Dermis microvascular lymphatic vessel endothelial cell (primary cell): ENCODE measurements around the gene CCDC187. TPM values are rescaled to one million over a fixed set of nuclear protein-coding genes. Genes with fewer than 3 reads are reported as not detected.

Experiments
- DNase-seq, 2 donors: peaks; one replicate each; pipeline versions ENCODE4 v3.0.0 to v3.0.0-alpha.2; 2010; ENCODE audit warnings: low read depth in 2 of 2
- total RNA-seq: library from RNA; depleted of rRNA; stranded (reverse); fragments of >200 nt; gene quantifications from 2 replicates; pipeline ENCODE4 v1.2.1, GENCODE V29; 2014

Gene CCDC187
- total RNA-seq, 1 donor from 2014 or later = not detected

DNA sequence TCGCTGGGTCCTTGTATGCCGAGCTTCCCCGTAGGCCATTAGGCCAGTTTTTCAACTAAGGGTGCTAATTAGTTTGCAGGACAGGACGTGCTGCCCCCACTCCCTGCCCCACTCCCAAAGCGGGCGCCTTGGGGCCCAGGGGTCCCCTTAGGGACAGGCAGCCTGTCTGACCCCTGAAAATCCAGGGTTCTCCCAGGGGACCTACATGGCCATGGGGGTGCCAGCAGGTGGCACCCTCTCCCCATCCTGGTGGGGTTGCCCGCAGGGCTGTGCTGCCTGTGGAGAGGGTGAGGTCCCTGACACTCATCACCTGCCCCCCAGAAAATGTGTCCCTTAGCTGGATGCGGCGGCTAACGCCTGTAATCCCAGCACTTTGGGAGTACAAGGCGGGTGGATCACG, 8.5 kb upstream of the CCDC187 start:
- peak; percentile 20 to 54 for DNase-seq

DNA sequence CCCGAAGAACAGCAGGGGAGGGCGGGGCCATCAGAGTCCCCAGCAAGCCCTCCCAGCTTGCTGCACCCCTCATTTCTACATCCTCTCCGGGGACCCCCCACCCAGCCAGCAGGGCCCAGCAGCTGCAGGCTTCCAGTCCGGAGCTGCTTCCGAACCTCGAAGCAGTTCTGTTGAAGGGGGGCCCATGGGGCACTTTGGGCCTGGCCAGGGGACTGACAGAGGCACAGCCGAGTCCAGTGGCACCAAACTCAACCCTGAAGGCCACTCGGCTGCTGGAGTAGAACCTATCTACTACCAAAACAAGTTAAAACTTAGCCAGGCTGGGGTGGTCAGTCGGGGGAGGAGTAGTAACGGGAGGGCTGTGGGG, 8.1 kb upstream of the CCDC187 start:
- no peak for DNase-seq

DNA sequence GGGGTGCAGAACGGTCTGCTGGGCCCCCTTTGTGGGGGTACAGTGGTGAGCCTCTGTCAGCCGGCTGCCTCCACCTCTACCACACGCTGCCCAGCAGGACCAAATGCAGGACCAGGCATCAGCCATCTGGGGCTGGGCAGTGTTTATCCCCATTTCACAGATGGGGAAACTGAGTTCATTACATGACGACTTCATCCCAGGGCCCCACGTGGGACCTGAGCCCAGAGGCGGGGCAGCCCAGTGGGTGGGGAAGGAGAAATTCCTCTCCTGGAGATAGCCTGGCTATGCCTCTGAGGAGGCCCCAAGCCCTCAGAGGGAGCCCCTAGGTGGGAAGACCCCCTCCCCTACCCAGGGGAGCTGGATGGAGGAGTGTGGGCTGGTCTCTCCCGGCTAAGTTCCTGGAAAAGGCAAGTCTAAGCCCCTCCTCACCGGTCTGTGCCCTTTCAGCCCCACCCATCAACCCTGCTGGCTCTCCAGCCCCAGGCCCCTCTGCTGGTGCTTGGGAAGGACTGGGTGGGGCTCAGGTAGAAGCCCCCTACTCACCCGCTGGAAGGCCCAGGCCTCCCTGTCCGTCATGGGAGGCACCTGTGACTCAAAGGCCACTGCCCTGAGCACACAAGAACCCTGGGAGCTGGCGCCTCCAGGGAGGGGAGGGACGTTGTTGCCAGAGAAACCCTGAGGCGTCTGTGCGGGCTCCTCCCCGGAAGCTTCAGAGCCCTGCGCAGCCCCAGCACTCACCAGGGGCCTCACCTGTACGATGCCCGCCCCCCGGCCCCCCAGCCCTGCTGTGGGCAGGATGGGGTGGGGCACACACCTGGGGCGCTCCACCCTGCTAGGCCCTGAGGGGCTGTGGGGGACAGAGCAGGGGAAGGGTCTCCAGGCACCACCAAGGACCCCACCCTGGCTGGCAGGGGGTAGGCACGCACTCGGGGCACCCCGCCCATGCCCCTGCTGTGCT, 7.4 kb upstream of the CCDC187 start:
- no peak for DNase-seq

DNA sequence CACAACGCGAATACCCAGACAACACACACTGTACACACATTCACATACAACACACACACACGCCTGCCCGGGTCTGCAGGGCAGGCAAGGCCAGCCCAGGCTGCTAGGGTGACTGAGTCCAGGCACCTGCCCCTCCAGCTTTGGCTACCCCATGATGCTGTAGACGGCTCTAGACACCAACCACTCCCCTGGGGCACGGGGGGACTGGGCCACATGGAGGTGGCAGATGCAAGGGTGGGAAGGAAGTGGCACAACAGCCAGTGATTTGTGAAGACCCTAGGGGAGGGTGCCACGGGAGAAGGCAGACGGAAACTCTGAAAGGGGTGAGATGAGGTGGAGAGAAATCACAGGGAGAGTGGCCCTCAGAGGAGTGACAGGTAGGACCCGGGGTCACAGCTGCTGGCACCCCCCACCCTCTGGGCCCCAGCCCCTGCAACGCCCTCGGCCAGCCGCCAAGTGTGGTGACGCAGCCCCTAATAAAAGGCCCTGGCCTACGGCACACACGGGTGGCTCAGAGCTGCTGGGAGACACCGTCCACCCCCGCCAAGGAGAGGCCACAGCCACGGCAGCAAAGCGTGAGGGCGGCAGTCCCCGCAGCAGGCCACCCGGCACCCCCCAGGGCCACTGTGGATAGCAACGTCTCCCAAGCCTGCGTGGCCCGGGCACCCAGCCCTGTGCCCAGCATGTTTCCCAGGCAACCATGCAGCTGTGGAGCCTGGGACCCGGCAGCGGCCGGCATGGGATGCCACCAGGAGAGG, 6.6 kb upstream of the CCDC187 start:
- DNase-seq = no peak

DNA sequence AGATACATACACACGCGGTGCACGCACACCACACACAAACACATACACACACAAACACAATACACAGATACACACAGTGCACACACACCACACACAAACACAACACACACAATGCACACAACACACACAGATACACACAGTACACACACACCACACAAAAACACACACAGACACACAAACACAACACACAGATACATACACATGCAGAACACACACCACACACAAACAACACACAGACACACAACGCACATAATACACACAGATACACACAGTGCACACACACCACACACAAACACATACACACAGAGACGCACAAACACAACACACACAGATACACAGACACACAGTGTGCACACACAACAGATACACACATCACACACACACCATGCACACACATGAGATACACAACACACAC, 5.9 kb upstream of the CCDC187 start:
- DNase-seq = no peak

DNA sequence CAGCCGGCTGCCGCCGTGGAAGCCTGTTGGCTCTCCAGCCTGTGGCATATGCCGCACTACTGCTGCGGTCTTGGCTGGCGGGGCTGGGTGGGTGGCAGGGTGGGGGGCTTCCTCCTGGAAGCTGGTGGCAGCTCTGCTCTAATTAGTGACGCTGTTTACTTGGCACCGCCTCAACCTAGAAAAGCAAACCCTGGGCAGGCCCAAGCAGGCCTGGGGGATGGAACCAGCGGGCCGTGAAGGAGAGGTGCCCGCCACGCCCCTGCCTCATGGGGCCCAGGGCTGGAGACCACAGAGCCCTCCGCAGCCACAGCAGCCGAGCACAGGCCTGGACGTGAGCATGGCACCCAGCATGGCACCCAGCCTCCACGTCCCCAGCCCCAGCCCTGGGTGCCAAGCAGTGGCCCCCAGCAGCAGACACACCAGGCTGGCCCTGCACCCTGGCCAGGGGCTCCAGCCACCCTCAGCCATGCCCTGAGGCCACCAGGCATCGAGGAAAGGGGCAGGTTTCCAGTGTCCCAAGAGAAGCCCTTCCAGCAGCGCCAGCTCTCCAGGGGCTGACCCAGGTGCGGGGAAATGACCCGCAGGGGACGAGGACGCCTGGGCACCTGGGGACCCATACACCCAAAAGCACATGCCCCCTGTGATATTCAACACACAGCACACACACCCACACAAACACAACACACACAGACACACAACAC, 5.4 kb upstream of the CCDC187 start:
- no peak for DNase-seq

DNA sequence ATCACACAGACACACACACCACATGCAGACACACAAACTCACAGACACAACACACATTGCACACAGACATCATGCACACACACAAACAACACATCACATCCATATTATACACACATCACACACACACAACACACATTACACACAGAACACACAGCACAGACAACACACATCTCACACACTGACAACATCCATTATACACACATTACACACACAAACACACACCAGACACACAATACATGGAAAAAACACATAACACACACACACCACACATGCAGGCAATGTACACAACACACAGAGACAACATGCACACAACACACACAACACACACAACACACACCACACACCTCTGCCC, 4.8 kb upstream of the CCDC187 start:
- DNase-seq = no peak

DNA sequence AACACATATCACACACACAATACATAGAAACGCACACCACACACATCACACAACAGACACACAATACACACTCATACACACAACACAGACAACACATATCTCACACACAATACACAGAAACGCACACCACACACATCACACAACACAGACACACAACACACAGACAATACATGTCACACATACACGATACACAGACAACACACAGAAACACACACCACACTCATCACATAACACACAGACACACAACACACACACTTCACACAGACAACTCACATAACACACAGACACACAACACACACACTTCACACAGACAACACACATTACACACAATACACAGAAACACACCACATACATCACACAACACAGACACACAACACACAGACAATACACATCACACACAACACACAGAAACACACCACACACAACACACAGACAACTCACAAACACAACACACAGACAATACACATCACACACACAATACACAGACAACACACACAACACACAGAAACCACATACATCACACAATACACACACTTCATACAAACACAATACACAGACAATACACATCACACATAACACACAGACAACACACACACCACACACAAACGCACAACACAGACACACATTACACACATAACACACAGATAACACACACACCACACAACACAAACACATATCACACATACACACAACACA, 4.3 kb upstream of the CCDC187 start:
- DNase-seq = no peak

DNA sequence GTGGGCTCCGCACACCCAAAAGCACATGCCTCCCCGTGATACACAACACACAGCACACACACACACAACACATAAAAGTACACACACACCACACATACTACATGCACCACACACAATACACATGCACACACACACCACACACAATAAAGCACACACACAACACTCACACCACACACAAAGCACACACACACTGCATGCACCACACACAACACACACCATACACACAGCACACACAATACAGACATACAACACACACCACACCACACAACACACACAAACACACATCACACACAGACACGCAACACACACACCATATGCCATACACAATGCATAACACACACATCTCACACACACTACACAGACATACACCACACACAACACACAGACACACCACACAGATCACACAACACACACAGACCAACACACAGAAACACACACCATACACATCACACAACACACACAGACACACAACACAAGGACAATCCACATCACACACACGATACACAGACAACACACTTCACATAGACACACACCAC, 3.4 kb upstream of the CCDC187 start:
- DNase-seq = no peak

DNA sequence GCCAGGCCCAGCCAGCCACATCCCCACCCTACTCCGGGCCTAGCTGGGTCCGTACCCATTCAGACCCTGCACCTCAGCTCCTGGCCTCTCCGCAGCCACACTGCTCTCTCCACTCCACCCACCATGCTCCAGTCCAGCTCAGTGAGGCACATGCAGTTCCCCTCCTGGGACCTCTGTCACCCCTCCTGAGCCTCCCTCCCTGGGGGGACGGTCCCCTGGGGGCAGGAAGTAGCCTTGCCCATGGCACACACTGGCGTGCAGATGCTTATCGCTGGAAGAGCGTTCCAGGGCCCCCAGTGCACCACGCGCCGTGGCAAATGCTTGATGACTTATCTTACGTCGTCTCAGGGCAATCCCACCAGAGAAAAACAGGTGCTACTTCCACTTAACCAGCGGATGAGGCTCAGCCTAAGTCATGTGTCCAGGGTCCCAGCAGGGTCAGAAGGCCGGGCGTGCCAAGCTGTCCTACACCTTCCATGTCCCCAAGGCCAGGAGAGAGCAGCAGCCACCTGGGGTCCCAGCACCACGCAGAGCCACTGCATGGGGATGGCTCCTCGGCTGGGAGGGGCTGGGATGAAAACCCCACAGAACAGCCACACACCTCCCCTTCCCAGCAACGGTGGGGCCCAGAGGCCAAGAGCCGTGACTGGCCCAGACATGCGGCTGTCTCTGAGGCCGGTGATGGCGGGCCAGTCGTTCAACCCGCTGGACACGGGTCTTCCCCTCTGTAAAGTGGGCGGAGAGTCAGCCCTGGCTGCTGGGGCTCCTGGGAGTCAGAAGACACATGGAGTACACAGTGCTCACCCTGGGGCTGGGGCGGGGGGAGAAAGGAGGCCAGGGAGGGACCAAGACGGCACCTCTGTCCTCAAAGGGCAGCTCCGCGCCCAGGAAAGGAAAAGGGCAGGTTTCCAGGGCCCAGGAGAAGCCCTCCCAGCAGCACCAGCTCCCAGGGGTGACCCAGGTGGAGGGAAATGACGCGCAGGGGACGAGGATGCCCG, 2.6 kb upstream of the CCDC187 start:
- no peak for DNase-seq

DNA sequence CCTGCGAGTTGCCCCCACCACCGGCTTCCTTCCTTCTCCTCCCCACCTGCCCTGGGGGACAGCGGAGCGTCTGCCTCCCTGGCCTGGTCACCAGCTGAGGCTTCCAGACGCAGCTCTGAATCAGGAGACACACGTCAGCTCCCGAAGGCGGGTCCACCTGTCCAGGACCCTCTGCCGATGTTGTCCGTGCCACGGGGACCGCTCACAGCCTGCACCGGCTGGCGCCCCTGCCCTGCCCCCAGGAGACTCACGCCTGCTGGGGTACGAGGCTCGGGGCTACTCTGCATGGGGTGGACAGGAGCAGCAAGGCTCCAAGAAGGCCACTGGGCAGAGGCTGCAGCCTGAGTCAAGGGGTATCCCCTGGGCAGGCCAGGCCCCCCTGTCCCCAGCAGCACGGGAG, 1.9 kb upstream of the CCDC187 start:
- DNase-seq = no peak

DNA sequence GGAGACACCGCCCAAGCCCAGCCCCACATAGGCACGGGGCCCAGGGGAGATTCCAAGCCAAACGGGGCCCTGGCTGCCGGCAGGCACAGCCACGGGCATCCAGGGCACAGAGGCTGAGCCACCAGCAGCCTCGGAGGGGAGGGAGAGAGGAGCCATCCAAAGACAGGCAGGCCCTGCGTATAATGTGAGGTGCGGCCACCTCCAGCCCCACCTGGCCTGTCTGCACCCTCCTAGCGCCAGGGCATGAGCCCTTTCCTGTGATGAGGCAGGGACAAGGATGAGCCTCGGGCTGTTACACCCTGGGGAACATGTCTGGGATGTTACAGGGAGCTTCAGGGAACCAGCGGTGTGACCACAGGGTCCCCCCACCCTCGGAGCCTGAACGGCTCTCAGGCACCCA, 1.1 kb upstream of the CCDC187 start:
- DNase-seq = no peak

DNA sequence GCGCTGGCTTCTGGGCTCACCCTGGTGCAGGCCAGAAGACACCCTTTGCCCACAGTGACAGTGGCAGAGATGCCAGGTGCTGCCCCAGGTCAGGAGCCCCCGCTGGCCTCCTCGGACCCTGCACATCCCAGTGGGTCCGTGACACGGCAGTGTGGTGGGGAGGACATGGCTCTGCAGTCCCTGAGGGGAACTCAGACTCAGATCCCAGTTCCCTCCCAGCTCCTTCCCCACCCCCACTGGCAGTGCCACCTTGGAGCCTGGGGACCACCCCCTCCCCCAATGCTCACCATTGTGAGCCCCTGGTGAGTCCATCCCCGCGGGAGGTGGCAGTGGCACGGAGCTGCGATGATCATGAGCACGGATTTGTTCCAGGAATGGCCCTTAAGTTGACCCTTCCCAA, 562 bp upstream of the CCDC187 start:
- no peak for DNase-seq

DNA sequence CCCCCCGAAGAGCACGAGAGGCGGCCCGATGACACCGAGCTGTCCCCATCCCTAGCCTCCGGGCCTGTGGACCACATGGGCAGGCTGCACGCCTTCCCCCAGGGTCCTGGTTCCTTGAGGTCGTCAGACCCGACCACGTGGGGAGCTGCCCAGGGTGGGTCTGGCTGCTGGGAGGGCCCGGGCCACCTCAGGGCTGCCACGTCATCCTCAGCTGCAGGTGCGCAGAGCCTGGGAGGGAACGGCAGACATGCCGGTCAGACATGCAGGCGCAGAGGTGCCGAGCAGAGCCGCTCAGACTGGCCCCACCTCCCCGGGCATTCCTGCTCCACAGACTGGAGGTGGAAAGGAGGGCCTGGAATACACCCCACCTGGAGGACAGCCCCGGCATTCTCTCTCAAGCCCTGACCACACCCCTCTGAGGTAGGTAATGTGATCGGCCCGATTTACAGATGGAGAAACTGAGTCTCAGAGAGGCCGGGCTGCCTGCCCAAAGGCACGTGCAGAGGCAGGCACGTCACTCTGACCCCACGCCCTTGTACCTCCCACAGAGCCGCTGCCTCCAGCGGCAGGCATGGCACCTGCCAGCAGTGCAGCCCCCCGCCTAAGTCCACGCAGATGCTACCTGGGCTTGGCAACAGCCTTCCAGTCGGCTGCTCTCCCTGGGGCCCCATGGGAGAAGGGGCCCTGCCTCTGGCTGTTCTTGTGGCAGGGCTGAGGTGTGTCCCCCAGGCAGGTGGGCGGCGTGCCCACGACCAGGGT, 649 bp downstream of the CCDC187 start:
- no peak for DNase-seq

DNA sequence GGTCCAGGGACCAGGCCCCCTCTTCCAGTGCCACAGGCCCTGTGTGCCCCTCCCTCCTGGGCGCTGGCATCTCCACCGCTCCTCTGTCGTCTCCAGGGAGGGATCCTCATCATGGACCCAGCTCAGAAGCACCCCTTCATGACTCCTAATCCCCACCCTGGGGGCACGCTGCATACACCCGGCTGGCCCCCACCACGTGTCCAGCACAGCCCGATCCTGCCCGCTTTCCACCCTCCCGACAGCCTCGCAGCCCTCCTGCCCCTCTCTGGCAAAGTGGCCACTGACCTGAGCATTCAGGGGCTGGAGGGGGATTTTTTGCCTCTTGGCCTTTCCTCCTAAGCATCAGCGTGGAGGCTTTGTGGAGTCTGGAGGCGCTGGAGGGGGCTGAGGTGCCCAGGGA, 1.4 kb downstream of the CCDC187 start:
- DNase-seq = no peak

DNA sequence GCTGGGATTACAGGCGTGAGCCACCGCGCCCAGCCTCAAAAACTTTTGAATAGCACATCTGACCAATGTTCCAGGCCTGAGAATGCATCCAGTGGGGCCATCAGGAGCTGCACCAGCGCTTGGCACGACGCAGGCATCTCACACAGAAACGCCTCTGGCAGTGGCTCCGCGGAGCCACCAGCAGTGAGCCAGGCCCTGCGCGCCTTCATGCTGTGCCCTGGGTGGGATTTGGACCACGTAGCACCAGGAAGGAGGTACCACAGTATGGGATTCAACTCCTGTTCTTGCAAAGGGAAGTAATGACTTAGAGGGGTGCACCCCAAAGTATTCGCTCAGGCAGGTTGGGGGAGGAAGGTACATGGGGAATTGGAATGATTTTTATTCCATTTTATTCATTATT, 3.0 kb downstream of the CCDC187 start:
- DNase-seq = no peak

DNA sequence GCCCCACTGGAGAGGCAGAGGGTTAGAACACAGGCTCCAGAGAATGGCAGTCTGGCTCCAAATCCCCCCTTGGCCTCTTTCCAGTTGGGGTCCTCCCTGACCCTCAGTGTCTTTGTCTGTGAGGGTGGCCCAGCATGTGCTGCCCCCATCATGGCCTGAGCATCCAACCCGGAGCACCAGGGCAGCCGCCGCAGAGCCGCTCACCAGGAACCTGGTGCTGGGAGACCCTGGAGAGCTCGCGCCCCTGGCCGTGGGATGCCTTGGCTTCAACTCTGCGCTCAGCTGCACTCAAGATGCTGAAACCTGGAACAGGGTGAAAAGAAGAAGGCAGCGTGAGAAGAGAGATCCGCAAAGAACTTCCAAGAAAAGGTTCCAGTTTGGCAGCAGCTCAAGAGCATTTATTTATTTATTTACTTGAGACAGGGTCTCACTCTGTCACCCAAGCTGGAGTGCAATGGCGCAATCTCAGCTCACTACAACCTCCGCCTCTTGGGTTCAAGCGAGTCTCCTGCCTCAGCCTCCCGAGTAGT, 3.8 kb downstream of the CCDC187 start:
- no peak for DNase-seq

DNA sequence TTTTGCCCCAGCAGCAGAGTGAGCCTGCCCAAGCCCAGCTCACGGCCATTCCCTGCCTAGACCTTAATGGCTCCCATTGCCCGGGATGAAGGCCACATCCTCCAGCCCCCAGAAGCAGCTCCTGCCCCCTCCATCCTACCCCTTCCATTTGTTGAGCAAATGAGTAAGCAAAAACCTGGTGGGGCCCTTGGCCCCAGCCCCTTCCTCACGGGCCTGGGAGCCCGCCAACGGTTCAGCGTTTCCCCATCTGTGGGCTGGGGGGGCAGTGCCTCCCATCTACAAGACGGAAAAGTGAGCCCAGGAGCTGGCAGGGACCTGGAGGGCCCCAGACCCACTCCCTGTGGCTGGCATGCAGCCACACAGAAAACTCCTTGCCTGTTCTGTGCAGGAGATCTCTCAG, 4.4 kb downstream of the CCDC187 start:
- no peak for DNase-seq

DNA sequence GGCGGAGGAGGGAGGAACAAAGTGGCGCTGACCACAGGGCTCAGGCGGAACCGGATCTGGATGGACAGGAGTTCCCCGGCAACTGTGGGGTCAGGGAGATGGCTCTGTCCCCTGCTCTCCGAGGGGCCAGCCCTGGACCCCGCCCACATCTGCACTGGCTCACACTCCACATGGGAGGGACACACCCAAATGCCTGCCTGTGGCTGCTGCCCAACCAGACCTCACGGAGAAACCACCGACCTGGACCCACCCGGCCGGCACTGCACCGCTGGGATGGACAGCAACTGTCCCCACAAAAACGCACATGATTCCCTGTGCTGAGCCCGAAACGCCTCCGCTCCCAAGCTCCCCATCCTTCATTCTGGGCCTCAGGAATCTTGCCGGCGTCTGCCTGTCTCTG, 4.8 kb downstream of the CCDC187 start:
- no peak for DNase-seq
